Heart right ventricle (tissue), 16 donors: Measurements from ENCODE around the gene OR1D5. TPM values are rescaled to one million over a fixed set of nuclear protein-coding genes. Genes with fewer than 3 reads are reported as not detected.

Experiments
- ATAC-seq, 8 donors: fragments of 200-7000 bp; cut with Tn5 transposase; one replicate each; pipeline ENCODE4 v1.9.1; 2020; ENCODE audit warnings: mild to moderate bottlenecking in 8 of 8, moderate library complexity in 8 of 8, moderate number of reproducible peaks in 1 of 8
- DNase-seq, 2 donors: peaks; one replicate each; pipeline ENCODE4 v3.0.0-alpha.2; 2020
- H3K27ac ChIP-seq, 10 donors: fragments of 200-600 bp; sonication (generic) in 2 of 10; one replicate each; pipeline versions ENCODE4 v1.5.0 to v1.8.0; 2020 to 2022; ENCODE audit warnings: mild to moderate bottlenecking in 3 of 10
- H3K27me3 ChIP-seq, 7 donors: fragments of 200-600 bp; one replicate each; pipeline ENCODE4 v1.8.0; 2021 to 2022; ENCODE audit warnings: mild to moderate bottlenecking in 2 of 7
- H3K36me3 ChIP-seq, 9 donors: fragments of 200-600 bp; sonication (generic) in 1 of 9; one replicate each; pipeline versions ENCODE4 v1.5.0 to v1.8.0; 2020 to 2022; ENCODE audit warnings: mild to moderate bottlenecking in 2 of 9
- H3K4me1 ChIP-seq, 9 donors: fragments of 200-600 bp; sonication (generic) in 1 of 9; one replicate each; pipeline versions ENCODE4 v1.5.0 to v1.8.0; 2020 to 2022; ENCODE audit warnings: mild to moderate bottlenecking in 4 of 9
- H3K4me3 ChIP-seq, 10 donors: fragments of 200-600 bp; sonication (generic) in 2 of 10; one replicate each; pipeline versions ENCODE4 v1.5.0 to v1.8.0; 2020 to 2022; ENCODE audit warnings: mild to moderate bottlenecking in 7 of 10, moderate library complexity in 2 of 10
- H3K9me3 ChIP-seq, 11 donors: fragments of 200-600 bp in 10 of 11; sonication (generic) in 2 of 11; one replicate each; pipeline versions ENCODE4 v1.5.0 to v1.8.0; 2013 to 2022; ENCODE audit warnings: mild to moderate bottlenecking in 2 of 11, control low read depth in 1 of 11, moderate library complexity in 1 of 11
- CTCF ChIP-seq, 9 donors: fragments of 200-600 bp; sonication (generic) in 2 of 9; IDR thresholded peaks; one replicate each; pipeline versions ENCODE4 v1.5.0 to v1.8.0; 2021 to 2022; ENCODE audit warnings: antibody characterized with exemption in 9 of 9, mild to moderate bottlenecking in 5 of 9, moderate library complexity in 1 of 9
- WGBS, 2 donors: extraction: QIAGEN DNeasy Blood & Tissue Kit; methylation state at CpG; one replicate each; pipeline ENCODE4 v1.1.7; 2013; ENCODE audit warnings: inconsistent platforms in 1 of 2; 5-methylcytosine and 5-hydroxymethylcytosine counted together
- intact Hi-C, 10 donors: fragments of 100-400 bp; cut with DNase I; formaldehyde crosslinking; loops; one replicate each; pipeline versions ENCODE4 v1.11.1 to v1.14.2; 2022
- polyA plus RNA-seq, 2 donors: library from polyadenylated mRNA; stranded (reverse); fragments of 200-250 nt; gene quantifications; one replicate each; pipeline ENCODE4 v1.2.3, GENCODE V29; 2013
- total RNA-seq, 10 donors: library from RNA; stranded (reverse); fragmentation: NEBNext Ultra II Directional in 3 of 10; extraction: Animal tissue kit (Norgen Biotek cat#: 25700) in 3 of 10; gene quantifications; one replicate each; pipeline versions ENCODE4 v1.2.1 to v1.2.4, GENCODE V29; 2021 to 2023
- donor health status: Arrhythmogenic right ventricular cardiomyopathy.
- donor health status: ischemic (EF 13 %, LVEDD 7.1; RV severe dilation, severe dysfunction).
- donor health status: healthy with polysubstance abuse.
- donor health status: DM: no; HTN: yes; CAD: no.
- donor health status: DM: no; HTN: no; CAD: no.
- donor health status: ischemic (EF 25% LVEDD 6.9; RV normal size, moderate dysfunction).
- donor health status: ischemic (EF 25% LVEDD 5.7; RV mildly dilated, moderate dysfunction).
- donor health status: healthy.
- donor health status: DM: yes; HTN: yes; CAD: no.
- donor health status: Ischemic cardiomyopathy.
- donor health status: ischemic (EF 35%, LVEDD 5.7; RV mildly dilated, moderate dysfunction).
- donor health status: nonischemic (EF 11% LVEDD 7.7; RV severe dilation, severe dysfunction).
- donor health status: DM: yes; HTN: yes; CAD: no.
- donor health status: PGD.
- donor health status: ischemic (EF 29% LVEDD 5.4; RV normal size, mild dysfunction).
- donor health status: nonischemic (EF 23%, LVEDD 6.1; RV moderate dilation, normal function).

The OR1D5 gene
- total and polyA plus RNA-seq, 12 donors, result not detected

DNA sequence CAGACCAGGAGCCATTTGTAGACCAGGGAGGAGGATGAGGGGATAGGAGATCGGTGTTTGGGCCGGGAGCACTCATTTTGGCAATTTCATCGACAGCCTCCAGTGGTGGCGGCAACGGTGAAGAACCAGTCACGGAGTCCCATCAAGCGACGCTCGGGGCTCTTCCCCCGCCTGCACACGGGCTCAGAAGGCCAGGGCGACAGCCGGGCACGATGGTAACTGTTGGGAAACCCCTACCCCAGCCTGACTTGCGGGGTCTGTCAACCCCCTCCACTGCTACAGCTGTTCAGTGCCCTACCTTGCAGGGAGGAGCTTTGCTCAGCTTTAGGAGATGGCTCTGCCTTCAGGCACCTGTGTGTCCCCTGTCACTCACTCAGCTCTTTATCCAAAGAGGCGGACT lies 43.0 kb downstream of the OR1D5 start:
- 98% methylated on average over 16 of the region's 16 CpGs for WGBS, 2 donors
- Histone ChIP-seq H3K27ac (no peak overlapping the region), H3K4me3 (no peak overlapping the region), H3K36me3 (peaks cover 0 to 57% (median 0%) of the 10 kb centered on the region in 9 donors), H3K4me1 (no peaks in the 10 kb centered on the region), H3K9me3 (peaks cover 0 to 33% (median 13%) of the 10 kb centered on the region in 11 donors), H3K27me3 (no peaks in the 10 kb centered on the region)
- DNase-seq (no peak), ATAC-seq (peak in 1 of 8 donors; percentile 19)
- no peak for TF ChIP-seq CTCF (IDR thresholded peaks at IDR 0.05)
- intact Hi-C loops, result no loop called here

DNA sequence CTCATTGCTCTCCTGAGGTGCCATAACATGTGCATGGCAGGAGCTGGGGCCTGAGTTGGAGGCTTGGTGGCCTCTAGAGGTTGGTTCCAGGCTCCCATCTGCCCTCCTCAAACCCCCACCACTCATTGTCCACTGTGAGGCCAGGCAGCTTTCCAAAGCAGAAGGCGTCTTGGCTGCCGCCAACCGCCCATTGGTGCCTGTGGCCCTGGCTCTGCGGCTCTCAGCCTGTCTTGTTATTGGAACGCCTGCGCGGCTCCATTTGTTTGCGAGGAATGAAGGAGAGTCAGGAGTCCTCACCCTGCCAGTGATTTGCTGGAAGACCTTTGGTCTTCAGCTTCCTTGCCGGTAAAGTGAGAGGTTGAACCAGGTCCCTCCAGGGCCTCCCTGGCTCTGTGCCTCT lies 43.6 kb downstream of the OR1D5 start:
- ATAC-seq, result no peak
- H3K9me3 ChIP-seq, result peaks cover 0 to 33% (median 13%) of the 10 kb centered on the region in 11 donors
- H3K27me3 ChIP-seq, result no peaks in the 10 kb centered on the region
- no peaks in the 10 kb centered on the region for H3K4me1 ChIP-seq
- intact Hi-C loops, result no loop called here
- H3K4me3 ChIP-seq, result no peak overlapping the region
- H3K36me3 ChIP-seq, result peaks cover 0 to 57% (median 0%) of the 10 kb centered on the region in 9 donors
- WGBS, 2 donors, result 75 to 94% methylated on average over 9 of the region's 9 CpGs
- H3K27ac ChIP-seq, result no peak overlapping the region
- DNase-seq, result no peak
- no peak for TF ChIP-seq CTCF (IDR thresholded peaks at IDR 0.05)

GRCh38 chr17:3017936-3018335 lies 45.5 kb downstream of the OR1D5 start:
- no peak for DNase-seq
- peaks cover 0 to 51% (median 0%) of the 10 kb centered on the region in 9 donors for H3K36me3 ChIP-seq

GRCh38 chr17:3015890-3016289 lies 47.5 kb downstream of the OR1D5 start:
- H3K9me3 ChIP-seq, result no peaks in the 10 kb centered on the region
- TF ChIP-seq CTCF (IDR thresholded peaks at IDR 0.05), result no peak

More at GRCh38 chr17:3017936-3018335, 45.5 kb downstream of the OR1D5 start:
- intact Hi-C loops, result no loop called here
- H3K4me1 ChIP-seq, result peaks cover 0 to 2% (median 0%) of the 10 kb centered on the region in 9 donors
- TF ChIP-seq CTCF (IDR thresholded peaks at IDR 0.05), result no peak
- no peak overlapping the region for H3K27ac ChIP-seq
- no peak overlapping the region for H3K4me3 ChIP-seq
- H3K9me3 ChIP-seq, result peaks cover 0 to 16% (median 9%) of the 10 kb centered on the region in 11 donors
- no peaks in the 10 kb centered on the region for H3K27me3 ChIP-seq
- WGBS, 2 donors, result 90 to 98% methylated on average over 14 to 15 of the region's 15 CpGs
- ATAC-seq, result peak in 1 of 8 donors; percentile 15

More at GRCh38 chr17:3015890-3016289, 47.5 kb downstream of the OR1D5 start:
- ATAC-seq (no peak), DNase-seq (no peak)
- H3K4me3 ChIP-seq, result no peak overlapping the region
- peaks cover 0 to 33% (median 0%) of the 10 kb centered on the region in 9 donors for H3K36me3 ChIP-seq
- intact Hi-C loops, result no loop called here
- peaks cover 0 to 7% (median 0%) of the 10 kb centered on the region in 9 donors for H3K4me1 ChIP-seq
- no peaks in the 10 kb centered on the region for H3K27me3 ChIP-seq
- no peak overlapping the region for H3K27ac ChIP-seq
- WGBS, 2 donors, result 76% methylated on average over 7 of the region's 7 CpGs
